ENCODE results near the gene CBR1. TPM values are rescaled to one million over a fixed set of nuclear protein-coding genes. Genes with fewer than 3 reads are reported as not detected.
A peak's percentile ranks its signal among the peaks of the same experiment; 100 is the strongest.
"Not testable (repeated sequence)": the region's sequence is repeated elsewhere in the genome, so short reads cannot be mapped to it uniquely, and the experiment has no call there.

CBR1 gene
- total RNA-seq, 1 donor from 2014 or later = 111 TPM

DNA sequence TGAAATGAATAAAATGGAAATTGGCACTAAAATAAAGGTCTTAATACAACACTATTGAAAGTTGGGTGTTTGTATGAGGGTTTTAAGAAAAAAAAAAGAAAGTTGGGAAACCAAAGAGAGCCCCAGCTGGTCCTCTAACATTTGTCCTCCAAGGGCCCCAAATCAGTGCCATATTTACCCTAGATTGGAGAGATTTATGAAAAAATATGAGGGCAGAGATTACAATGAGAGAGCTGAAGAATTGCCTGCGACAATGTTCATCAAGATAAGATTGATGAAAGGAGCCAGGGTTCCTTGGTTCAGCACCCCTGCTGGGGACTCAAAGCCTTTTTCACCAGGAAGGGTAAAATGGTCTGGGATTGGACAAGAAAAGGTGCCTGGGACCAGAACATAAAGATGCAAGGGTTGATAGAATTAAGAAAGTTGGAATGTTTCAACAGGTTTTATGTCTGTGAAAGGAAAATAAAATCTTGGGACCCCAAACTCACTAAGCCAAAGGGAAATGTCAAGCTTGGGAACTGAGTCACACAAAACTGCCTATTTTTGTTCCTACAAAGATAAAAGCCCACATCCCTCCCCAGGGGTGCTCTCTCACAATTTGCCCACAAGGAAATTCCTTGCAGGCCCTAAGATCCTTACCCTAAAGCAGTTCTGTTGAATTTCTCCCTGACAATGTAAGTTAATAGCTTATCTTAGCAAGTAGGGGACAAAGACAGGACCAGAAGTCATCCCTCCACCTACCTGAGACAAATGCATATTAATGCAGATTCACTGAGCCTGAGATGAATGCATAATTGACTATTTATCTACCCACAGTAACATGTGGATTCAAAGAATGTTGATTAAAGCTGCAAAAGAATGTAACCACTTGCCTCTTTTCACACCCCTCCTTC lies 26.8 kb downstream of the CBR1 start:
- H3K36me3 ChIP-seq (ENCODE audit: control insufficient read depth, insufficient read depth, low read length) = no peaks in the 10 kb centered on the region
- no peak overlapping the region for H3K4me3 ChIP-seq (ENCODE audit: low read depth, low read length)
- no peak for FAIRE-seq
- DNase-seq (ENCODE audit: low read depth) = no peak
- TF ChIP-seq, protein P1, sequence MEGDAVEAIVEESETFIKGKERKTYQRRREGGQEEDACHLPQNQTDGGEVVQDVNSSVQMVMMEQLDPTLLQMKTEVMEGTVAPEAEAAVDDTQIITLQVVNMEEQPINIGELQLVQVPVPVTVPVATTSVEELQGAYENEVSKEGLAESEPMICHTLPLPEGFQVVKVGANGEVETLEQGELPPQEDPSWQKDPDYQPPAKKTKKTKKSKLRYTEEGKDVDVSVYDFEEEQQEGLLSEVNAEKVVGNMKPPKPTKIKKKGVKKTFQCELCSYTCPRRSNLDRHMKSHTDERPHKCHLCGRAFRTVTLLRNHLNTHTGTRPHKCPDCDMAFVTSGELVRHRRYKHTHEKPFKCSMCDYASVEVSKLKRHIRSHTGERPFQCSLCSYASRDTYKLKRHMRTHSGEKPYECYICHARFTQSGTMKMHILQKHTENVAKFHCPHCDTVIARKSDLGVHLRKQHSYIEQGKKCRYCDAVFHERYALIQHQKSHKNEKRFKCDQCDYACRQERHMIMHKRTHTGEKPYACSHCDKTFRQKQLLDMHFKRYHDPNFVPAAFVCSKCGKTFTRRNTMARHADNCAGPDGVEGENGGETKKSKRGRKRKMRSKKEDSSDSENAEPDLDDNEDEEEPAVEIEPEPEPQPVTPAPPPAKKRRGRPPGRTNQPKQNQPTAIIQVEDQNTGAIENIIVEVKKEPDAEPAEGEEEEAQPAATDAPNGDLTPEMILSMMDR (IDR thresholded peaks at IDR 0.05; ENCODE audit: insufficient read depth, low read length, severe bottlenecking) = no peak
- no peaks in the 10 kb centered on the region for H3K27me3 ChIP-seq (ENCODE audit: control insufficient read depth, insufficient read depth, low read length)

DNA sequence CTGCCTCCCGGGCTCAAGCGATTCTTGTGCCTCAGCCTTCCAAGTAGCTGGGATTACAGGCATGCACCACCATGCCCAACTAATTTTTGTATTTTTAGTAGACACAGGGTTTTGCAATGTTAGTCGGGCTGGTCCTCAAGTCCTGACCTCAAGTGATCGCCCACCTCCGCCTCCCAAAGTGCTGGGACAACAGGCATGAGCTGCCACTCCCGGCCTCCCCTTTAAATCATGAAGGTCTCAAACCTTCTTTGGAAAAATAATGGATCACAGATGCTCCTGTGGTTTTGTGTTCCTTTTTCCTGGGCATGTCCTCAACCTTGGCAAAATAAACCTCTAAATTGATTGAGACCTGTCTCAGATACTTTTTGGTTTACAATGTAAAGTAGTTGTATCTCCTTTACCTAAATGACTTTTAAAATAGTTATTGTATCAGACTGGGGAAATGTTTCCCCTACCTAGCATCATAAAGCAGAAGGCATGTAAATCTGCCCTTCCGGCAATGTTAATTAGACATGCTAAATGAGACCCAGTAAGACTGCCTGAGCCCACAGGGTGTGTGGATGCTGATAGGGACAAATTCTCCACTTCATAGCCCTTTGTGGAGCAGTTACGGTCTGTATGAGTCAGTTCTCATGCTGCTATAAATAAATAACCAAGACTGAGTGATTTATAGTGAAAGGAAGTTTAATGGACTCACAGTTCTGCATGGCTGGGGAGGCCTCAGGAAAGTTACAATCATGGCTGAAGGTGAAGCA lies 27.8 kb downstream of the CBR1 start:
- no peak for FAIRE-seq
- TF ChIP-seq, protein P1 (IDR thresholded peaks at IDR 0.05; ENCODE audit: insufficient read depth, low read length, severe bottlenecking) = no peak
- peak; percentile 48 for DNase-seq (ENCODE audit: low read depth)
- no peaks in the 10 kb centered on the region for H3K27me3 ChIP-seq (ENCODE audit: control insufficient read depth, insufficient read depth, low read length)
- H3K4me3 ChIP-seq (ENCODE audit: low read depth, low read length) = no peak overlapping the region
- H3K36me3 ChIP-seq (ENCODE audit: control insufficient read depth, insufficient read depth, low read length) = no peaks in the 10 kb centered on the region

DNA sequence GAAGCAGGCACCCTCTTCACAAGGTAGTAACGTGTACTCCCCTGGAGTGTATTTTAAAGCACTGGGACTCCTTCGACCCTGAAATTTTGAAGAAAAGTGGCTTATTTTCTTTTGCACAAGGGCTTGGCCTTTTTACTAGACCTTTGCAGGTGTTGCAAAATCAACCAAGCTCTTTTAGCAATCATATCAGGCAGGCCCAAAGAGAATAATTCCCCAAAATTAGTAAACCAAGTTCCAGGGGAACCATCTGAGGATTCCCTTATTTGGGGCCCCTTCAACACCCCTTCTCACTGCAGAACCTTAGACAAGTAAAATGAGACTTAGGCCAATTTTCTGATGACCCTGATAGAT lies 28.3 kb downstream of the CBR1 start:
- Histone ChIP-seq H3K4me3 (ENCODE audit: low read depth, low read length) (no peak overlapping the region), H3K27me3 (ENCODE audit: control insufficient read depth, insufficient read depth, low read length) (no peaks in the 10 kb centered on the region), H3K36me3 (ENCODE audit: control insufficient read depth, insufficient read depth, low read length) (no peaks in the 10 kb centered on the region)
- DNase-seq (ENCODE audit: low read depth) (no peak), FAIRE-seq (no peak)
- TF ChIP-seq, protein P1 (IDR thresholded peaks at IDR 0.05; ENCODE audit: insufficient read depth, low read length, severe bottlenecking) = no peak

DNA sequence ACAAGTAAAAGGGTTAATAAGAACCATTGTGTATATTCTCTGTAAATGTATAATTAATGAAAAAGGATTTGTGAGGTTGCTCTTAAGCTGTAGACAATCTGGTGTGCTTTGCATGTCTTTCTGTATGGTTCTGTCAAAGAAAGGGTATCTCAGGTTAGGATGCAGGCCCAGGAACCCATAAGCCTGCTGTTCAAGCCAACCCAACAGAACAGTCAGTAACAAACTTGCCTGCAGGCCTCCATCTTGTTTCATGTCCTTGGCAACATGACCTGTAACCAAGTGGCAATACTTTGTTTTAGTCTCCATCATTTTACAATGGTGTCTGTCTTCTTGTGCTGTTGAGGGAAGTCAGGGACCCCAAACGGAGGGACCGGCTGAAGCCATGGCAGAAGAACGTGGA lies 29.2 kb downstream of the CBR1 start:
- FAIRE-seq (no peak), DNase-seq (ENCODE audit: low read depth) (no peak)
- no peak overlapping the region for H3K4me3 ChIP-seq (ENCODE audit: low read depth, low read length)
- no peaks in the 10 kb centered on the region for H3K27me3 ChIP-seq (ENCODE audit: control insufficient read depth, insufficient read depth, low read length)
- no peaks in the 10 kb centered on the region for H3K36me3 ChIP-seq (ENCODE audit: control insufficient read depth, insufficient read depth, low read length)
- TF ChIP-seq, protein P1 (IDR thresholded peaks at IDR 0.05; ENCODE audit: insufficient read depth, low read length, severe bottlenecking) = no peak

DNA sequence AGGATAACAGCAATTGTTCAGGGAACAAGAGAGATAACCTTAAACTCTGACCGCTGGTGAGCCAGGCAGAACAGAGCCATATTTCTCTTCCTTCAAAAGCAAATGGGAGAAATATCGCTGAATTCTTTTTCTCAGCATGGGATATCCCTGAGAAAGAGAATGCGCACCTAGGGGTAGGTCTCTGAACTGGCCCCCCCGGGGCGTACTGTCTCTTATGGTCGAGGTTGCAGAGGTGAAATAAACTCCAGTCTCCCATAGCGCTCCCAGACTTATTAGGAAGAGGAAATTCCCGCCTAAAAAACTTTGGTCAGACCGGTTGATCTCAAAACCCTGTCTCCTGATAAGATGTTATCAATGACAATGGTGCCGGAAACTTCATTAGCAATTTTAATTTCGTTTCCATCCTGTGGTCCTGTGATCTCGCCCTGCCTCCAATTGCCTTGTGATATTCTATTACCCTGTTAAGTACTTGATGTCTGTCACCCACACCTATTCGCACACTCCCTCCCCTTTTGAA lies 29.9 kb downstream of the CBR1 start:
- not testable (repeated sequence) for FAIRE-seq; DNase-seq (ENCODE audit: low read depth)

DNA sequence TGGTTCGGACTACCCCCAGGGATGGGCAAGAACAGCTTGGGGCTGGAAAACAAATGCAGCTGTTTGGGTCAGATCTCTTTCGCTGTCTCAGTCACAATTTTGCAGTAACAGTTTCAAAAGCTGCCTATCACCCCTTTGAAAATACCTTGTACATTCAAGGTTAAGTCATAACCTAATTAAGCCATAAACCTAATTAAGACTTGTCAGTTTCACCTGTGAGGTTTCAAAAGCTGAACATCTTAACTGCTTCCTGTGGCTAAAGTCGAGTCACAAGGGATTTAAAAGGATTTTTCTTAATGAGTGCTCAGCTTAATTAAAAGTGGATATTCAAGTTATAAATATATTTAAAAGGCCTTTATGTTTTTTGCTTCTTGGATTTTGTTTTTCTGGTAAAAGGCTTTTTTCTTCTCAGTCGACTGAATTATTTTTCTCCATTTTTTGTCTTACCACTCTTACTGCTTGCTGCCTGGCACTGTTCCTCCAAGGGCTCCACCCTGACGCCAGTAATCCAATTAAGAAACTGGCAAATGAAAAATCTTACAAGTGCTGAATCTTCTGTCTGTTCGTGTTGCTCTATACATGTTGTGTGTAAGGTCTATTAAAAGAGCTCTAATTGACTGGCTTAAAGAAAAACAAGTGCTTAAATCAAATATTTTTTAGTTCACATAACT lies 31.3 kb downstream of the CBR1 start:
- no peaks in the 10 kb centered on the region for H3K27me3 ChIP-seq (ENCODE audit: control insufficient read depth, insufficient read depth, low read length)
- TF ChIP-seq, protein P1 (IDR thresholded peaks at IDR 0.05; ENCODE audit: insufficient read depth, low read length, severe bottlenecking) = no peak
- no peaks in the 10 kb centered on the region for H3K36me3 ChIP-seq (ENCODE audit: control insufficient read depth, insufficient read depth, low read length)
- DNase-seq (ENCODE audit: low read depth) = no peak
- no peak for FAIRE-seq
- no peak overlapping the region for H3K4me3 ChIP-seq (ENCODE audit: low read depth, low read length)

More for the DNA sequence above, 29.9 kb downstream of the CBR1 start:
- not testable (repeated sequence) for H3K27me3 ChIP-seq (ENCODE audit: control insufficient read depth, insufficient read depth, low read length); H3K36me3 ChIP-seq (ENCODE audit: control insufficient read depth, insufficient read depth, low read length); H3K4me3 ChIP-seq (ENCODE audit: low read depth, low read length)

Data from bronchial epithelial cell (primary cell).